Stimulated activated CD4-positive, alpha-beta T cell treated with anti-CD3 and anti-CD28 coated beads, Interleukin-15, amount 100 ng/mL, for 48 hours (primary cell): ENCODE measurements around the gene SLC26A11.
"Not testable (repeated sequence)": the region's sequence is repeated elsewhere in the genome, so short reads cannot be mapped to it uniquely, and the experiment has no call there.

Experiments used
- DNase-seq, 2 donors: peaks; one replicate each; pipeline ENCODE4 v3.0.0-alpha.2; 2020; ENCODE audit warnings: low read depth in 2 of 2

The SLC26A11 gene

DNA sequence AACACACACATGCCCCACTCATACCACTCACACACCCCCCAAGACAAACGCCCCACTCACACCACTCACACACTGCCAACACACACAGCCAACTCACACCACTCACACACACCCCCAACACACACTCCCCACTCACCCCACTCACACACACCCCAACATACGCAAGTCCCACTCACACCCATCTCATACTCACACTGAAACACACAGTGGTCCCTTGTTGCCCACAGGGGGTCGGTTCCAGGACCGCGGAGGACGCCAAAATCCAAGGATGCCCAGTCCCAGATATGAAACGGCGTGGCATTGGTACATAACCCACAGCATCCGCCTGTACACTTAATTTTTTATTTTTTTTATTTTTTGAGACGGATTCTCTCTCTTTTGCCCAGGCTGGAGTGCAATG is 61.3 kb downstream of the SLC26A11 start:
- DNase-seq = no peak

DNA sequence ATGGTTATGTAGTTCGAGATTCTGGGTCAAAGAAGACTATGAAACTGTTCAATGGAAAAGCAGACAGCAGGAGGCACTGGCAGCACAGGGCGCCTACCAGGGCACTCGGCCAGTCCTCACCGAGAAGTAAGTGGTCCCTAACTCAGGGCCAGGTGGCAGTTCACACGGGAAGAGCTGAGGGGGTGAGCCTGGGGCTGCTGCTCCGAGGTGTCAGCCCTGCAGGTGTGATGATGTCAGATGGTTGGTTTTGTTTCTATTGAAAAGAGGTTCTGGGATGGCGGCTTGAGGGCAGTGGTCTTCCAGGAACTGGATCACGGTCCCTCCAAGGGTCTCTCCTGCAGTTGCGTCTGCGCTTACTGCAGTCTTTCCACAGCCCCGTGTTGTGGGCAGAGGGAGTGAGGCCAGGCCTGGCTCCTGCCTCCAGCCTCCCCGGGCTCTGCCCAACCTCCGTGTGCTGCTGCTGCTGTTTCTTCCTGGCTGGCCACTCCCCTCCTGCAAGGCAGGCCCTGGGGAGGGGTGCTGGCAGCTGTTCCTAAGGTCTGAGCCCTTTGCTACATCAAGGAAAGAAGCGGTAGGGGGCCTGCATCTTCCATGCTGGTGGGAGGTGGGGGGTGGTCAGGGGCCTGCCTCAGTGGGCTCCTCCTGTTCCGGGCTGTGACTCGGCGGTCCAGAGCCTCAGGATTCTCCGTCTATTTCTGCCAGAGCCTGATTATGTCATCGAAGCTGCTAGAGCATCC is 63.1 kb downstream of the SLC26A11 start:
- DNase-seq = no peak

DNA sequence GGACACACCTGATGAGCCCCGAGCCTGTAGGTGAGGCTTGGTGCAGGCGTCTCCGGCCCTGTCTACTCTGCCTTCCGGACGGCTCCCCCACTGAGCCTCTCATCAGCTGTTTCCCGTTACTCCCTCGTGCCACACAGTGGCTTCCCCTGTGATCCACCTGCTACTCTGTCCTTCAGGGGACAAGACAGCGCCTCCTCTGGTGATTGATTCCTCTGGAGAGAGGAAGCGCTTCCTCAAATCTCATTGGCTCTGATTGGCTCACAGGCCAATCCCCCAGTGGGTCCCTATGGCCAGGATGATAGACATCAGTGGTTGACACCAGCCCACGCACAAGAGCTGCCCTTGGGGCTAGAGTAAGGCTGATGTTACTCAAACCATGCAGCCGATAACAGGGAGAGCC is 64.4 kb downstream of the SLC26A11 start:
- DNase-seq = no peak

DNA sequence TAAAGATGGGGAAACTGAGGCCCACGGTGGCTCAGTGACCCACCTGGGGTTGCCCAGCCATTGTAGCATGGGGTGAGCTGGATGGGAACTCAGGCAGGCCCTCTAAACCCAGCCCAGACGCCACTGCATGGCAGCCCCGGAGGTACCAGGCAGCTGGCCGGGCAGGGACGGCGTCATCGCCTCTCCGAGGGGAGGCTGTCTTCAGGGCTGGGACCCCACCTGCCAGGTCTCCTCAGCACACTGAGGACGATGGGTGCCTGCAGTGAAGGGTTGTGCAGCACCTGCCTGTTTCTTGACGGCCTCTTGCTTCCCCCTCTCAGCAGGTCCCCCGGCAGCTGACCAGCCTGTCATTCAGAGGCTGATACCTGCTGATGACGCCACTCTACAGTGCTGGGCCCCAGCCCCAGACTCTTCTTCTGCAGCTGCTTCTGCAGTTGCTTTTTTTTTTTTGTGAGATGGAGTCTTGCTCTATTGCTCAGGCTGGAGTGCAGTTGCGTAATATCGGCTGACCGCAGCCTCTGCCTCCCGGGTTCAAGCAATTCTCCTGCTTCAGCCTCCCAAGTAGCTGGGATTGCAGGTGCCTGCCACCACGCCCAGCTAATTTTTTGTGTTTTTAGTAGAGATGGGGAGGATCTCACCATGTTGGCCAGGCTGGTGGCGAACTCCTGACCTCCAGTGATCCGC is 65.2 kb downstream of the SLC26A11 start:
- no peak for DNase-seq

DNA sequence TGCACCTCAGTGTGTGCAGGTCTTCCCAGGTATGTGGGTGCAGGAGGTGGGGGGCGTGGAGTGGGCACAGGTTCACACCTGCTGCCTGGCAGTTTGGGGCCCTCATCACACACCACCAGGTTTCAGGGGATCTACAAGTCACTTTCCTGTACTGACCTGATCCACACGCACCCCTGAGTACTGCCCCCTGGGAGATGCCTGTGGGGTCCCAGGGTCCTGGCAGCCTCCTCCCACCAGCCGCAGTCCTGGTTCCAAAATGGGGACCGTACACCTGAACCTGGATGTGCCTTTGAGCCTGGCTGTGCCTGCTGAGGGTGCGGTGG is 66.4 kb downstream of the SLC26A11 start:
- no peak for DNase-seq

DNA sequence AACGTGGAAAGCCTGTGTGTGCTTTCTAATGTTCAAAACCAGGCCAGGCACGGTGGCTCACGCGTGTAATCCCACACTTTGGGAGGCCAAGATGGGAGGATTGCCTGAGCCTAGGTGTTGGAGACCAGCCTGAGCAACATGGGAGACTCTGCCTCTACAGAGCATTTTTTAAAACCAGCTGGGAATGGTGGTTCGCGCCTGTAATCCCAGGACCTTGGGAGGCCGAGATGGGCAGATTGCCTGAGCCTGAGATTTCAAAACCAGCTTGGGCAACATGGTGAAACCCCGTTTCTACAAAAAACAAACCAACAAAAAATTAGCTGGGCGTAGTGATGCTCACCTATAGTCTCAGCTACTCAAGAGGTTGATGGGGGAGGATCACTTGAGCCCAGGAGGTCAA is 66.8 kb downstream of the SLC26A11 start:
- no peak for DNase-seq

DNA sequence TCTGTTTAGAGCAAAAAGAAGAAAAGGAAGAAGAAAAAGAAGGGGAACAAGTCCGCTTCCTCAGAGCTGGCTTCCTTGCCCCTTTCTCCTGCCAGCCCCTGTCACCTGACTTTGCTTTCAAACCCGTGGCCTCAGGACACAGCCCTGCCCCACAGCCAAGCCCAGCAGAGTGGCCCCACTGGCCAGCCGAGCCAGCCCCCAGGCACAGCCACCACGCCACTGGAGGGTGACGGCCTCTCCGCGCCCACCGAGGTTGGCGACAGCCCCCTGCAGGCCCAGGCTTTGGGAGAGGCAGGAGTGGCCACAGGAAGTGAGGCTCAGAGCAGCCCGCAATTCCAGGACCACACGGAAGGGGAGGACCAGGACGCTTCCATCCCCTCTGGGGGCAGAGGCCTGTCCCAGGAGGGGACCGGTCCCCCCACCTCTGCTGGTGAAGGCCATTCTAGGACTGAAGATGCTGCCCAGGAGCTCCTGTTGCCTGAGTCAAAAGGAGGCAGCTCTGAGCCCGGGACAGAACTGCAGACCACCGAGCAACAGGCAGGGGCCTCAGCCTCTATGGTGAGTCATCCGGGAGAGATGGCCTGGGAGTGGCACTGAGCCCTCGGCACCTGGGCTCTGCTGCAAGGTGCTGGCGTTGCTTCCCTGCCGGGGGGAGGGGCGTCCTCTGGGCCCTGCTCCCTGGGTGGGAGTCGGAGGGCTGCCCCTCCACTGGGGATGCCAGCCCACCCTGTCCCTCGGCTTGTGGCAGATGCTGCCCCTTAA is 67.8 kb downstream of the SLC26A11 start:
- DNase-seq = no peak

DNA sequence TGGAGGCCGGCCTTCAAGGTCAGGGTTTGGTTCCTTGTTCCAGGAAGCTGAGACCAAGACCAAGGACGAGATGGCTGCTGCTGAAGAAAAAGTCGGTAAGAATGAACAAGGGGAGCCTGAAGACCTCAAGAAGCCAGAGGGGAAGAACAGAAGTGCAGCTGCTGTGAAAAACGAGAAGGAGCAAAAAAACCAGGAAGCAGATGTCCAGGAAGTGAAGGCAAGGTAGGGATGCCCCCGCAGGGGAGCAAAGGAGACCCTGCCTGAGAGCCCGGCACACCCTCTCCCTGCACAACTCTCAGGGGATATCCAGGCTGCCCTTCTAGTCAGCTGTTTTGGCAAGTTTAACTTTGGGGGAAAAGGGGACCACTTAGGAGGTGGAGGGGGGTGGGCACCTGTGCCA is 69.4 kb downstream of the SLC26A11 start:
- DNase-seq = no peak

DNA sequence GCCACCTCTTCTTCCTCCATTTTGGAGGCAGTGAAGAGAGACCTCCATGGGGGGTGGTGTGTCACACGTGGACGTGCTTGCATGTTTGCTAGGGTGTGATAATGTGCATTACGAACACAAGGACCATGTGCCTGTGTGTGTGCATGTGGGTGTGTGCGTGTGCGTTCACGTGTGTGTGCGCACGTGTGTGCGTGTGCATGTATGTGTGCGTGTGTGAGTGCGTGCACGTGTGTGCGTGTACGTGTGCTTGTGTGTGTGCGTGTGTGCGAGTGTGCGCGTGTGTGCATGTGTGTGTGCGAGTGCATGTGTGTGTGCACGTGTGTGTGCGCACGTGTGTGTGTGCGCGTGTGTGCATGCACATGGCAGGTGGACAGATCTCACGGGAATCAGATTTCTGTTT is 69.9 kb downstream of the SLC26A11 start:
- no peak for DNase-seq

DNA sequence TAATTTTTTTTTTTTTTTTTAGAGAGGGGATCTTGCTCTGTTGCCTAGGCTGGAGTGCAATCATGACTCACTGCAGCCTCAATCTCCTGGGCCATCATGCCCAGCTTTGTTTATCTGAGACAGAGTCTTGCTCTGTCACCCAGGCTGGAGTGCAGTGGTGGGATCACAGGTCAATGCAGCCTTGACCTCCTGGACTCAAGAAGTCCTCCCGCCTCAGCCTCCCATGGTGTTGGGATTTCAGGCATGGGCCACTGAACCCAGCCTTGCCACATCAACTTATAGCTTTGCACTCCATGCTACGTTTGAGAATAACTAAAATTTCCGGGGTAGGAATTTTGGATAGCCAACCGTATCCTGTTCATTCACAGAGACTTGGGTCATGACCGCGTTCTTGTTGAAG is 71.0 kb downstream of the SLC26A11 start:
- DNase-seq = no peak

DNA sequence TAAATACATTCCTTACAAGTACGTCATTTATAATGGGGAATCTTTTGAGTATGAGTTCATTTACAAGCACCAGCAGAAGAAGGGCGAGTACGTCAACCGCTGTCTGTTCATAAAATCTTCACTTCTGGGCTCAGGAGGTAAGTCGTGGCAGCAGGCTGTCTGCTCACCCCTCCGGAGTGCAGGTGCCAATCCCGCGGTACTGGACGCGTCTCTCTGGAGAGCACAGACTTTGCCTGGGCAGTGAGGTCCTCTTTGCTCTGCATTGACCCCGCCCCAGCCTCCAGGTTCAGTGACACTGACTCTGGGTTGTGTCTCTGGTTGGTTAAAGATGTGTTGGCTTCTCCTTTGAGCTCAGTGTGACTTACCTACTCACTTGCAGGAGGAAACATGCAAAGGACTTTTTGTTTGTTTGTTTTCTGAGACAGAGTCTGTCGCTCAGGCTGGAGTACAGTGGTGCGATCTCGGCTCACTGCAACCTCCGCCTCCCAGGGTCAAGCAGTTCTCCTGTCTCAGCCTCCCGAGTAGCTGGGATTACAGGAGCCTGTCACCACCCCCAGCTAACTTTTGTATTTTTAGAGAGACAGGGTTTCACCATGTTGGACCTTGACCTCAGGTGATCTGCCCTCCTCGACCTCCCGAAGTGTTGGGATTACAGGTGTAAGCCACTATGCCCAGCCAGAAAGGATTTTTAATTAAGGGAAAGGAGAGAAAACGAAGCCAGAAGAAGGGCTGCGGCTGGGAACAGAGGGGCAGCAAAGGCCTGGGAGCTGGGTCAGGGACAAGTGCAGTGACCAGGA is 71.7 kb downstream of the SLC26A11 start:
- no peak for DNase-seq

DNA sequence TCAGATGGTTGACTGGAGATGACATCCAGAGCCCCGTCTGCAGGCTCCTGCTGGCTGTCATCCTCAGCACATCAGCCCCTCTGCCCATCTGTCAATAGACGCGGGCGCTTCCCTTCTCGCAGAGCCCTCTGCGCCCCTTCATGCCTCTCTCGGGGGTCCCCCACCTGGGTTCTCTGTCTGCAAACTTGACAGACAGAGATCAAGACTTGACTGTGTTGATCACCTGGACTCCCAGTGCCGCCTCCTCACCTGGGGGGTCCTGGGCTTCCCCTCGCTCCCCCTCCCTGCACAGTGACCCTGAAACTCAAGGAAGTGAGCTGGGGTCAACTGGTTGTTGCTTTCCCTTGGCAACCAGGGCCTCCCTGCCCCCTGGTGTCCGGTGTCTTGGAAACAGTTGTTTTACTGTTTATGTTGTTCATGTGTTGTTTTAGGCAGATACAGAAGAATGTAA is 72.3 kb downstream of the SLC26A11 start:
- DNase-seq = no peak

DNA sequence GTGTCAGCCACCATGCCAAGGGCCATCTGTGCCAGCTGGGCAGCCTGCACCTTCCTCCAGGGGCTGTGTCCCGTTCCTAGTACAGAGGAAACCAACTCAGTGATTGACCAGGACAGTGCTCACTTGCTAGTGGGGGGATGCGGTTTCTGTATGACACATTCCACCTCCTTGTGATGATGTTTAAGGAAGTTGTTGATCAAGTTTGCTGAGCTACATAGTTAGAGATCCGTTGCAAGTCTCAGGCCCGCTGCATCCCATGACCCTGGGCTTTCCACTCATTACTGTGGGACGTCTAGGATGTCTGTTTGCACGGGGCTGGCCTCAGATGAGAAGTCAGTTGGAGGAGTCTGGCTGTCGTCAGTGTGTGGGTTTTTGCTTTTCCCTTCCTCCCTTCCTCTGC is 74.0 kb downstream of the SLC26A11 start:
- DNase-seq = no peak

DNA sequence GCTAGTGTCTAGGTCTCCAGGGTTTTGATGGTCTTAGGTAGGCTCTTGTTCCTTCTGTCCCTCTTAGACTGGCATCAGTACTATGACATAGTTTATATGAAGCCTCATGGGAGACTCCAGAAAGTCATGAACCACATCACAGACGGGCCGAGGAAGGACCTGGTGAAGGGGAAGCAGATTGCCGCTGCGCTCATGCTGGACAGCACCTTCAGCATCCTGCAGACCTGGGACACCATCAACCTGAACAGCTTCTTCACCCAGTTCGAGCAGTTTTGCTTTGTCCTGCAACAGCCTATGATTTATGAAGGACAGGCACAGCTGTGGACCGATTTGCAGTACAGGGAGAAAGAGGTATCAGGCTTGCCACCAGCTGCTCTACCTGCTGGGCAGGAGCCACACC is 74.4 kb downstream of the SLC26A11 start:
- no peak for DNase-seq

DNA sequence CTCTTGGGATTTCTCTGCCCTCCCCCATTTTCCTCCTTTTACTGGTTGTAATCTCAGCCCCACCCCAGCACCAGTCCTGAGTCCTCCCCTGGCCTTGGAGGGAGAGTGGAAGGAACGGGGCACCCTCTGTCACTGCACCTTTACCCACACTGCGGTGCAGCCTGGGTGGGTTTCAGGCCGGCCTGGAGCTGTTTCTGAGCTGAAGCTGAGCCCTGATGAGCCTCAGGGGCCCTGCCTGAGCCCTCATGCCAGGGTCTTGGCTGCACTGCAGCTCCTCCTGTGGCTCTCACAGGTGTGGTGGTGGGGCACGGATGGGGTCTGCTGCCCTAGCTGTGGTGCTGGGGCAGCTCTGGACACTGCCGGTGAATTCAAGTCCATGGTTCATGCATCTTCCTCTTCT is 74.9 kb downstream of the SLC26A11 start:
- no peak for DNase-seq

DNA sequence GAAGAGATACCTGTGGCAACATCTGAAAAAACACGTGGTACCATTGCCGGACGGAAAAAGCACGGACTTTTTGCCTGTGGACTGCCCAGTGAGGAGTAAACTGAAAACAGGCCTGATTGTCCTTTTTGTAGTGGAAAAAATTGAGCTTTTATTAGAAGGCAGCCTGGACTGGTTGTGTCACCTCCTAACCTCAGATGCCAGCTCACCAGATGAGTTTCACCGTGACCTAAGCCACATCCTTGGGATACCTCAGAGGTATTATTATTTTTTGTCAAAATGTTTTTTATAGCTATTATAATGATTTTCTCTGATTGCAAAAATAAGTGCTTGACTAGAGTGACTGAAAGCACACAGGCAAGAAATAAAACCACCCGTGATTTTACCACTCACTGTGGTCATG is 75.3 kb downstream of the SLC26A11 start:
- DNase-seq = no peak

DNA sequence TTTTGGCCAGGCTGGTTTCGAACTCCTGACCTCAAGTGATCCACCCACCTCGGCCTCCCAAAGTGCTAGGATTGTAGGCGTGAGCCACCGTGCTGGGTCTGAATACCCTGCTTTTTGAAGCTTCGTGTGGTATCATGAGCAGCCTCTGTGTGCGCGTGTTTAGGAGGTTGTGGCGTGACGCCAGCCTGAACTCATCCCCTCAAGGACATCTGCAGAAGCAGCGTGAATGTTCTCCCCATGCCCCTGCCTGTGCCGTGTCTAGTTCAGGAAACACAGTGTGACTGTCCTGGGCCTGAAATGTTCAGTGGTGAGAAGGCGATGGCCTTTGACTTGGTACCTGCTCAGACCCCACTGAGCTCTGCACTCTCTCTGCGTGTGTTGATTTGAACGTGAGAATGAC is 76.0 kb downstream of the SLC26A11 start:
- no peak for DNase-seq

DNA sequence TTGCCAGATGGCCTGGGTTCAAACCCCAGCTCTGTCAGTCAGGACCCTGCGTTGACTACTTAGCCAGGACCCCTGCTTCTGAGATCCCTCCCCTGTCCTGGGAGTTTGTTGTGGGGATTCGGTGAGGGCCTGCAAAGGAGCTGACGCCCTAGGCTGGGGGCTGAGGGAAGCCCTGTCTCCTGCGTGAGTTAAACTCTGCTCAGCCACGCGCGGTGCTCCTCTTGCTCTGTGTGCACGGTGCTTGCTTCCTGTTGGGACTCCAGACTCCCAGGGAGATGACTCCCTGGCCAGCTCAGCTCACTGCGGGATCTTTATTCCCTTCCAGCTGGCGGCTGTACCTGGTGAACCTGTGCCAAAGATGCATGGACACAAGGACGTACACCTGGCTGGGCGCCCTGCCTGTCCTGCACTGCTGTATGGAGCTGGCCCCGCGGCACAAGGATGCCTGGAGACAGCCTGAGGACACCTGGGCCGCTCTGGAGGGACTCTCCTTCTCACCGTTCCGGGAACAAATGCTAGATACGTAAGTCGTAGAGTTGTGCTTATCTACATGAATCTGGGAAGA is 77.9 kb downstream of the SLC26A11 start:
- no peak for DNase-seq

DNA sequence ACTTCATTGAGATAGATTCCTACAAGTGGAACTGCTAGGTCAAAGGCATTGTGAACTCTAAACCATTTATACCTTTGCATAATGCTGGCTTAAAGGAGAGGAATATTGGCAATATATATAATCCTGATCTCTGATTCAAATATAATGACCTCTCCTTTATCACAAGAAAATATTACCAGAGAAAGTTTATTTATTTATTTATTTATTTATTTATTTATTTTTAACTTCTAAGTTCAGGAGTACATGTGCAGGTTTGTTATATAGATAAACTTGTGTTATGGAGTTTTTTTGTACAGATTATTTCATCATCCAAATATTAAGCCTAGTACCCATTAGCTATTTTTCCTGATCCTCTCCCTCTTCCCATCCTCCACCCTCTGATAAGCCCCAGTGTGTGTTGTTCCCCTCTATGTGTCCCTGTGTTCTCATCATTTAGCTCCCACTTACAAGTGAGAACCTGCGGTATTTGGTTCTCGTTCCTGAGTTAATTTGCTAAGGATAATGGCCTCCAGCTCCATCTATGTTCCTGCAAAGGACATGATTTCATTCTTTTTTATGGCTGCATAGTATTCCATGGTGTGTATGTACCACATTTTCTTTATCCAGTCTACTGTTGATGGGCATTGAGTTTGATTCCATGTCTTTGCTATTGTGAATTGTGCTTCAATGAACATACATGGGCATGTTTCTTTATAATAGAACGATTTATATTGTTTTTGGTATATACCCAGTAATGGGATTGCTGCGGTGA is 79.3 kb downstream of the SLC26A11 start:
- DNase-seq = not testable (repeated sequence)

DNA sequence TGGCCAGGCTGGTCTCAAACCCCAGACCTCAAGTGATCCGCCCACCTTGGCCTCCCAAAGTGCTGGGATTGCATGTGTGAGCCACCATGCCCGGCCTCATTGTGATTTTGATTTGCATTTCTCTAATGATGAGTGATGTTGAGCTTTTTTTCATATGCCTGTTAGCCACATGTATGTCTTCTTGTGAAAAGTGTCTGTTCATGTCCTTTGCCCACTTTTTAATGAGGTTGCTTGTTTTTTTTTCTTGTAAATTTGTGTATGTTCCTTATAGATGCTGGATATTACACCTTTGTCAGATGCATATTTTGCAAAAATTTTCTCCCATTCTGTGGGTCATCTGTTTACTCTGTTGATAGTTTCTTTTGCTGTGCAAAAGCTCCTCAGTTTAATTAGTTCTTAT is 80.5 kb downstream of the SLC26A11 start:
- DNase-seq = not testable (repeated sequence)
